K562 (cell line): ENCODE results near the gene SLC29A4. TPM values are rescaled to one million over a fixed set of nuclear protein-coding genes. Genes with fewer than 3 reads are reported as not detected.

Experiments used
- ATAC-seq: fragments of 200-7000 bp; cut with Tn5 transposase; 3 replicates; pipeline ENCODE4 v1.9.1; 2020; ENCODE audit warnings: moderate library complexity
- BruUV-seq: library from RNA; stranded (reverse); fragments of 400-500 nt; replicated peaks from 2 replicates; lab custom pipeline; 2021; lab: Mats Ljungman, UMichigan
- CTCF ChIA-PET: fragments of 300-600 bp; formaldehyde crosslinking; extraction: SDS; loops from one replicate; lab custom pipeline; 2021; ENCODE audit warnings: low intra/inter-chr PET ratio; lab: Yijun Ruan, JAX
- POLR2A ChIA-PET: fragments of 300-600, 350-650 bp; sonication (Branson Sonifier 250); formaldehyde crosslinking; extraction: SDS; loops from one replicate; lab custom pipeline; 2021; ENCODE audit warnings: antibody characterized with exemption, inconsistent platforms; lab: Yijun Ruan, JAX
- DNase-seq, 4 experiments: peaks; one replicate each; pipeline versions ENCODE4 v3.0.0 to v3.0.0-alpha.2; 2011 to 2018; ENCODE audit warnings: low spot score in 3 of 4, mixed read lengths in 3 of 4; ENCODE audit errors: extremely low read depth in 1 of 4
- FAIRE-seq: peaks from 2 replicates; lab custom pipeline; 2011; peaks lifted over from hg19 to GRCh38; lab: Jason Lieb, UNC
- H2AFZ ChIP-seq: 2 replicates; pipeline ENCODE4 v1.6.0; 2011; ENCODE audit warnings: low read depth, low read length, control low read depth, inconsistent platforms
- H3K27ac ChIP-seq: fragments of 200-600 bp; 3 replicates; pipeline ENCODE4 v1.8.0; 2011; ENCODE audit warnings: low read depth, mild to moderate bottlenecking, control low read depth, inconsistent platforms, low read length, moderate library complexity, mixed read lengths; ENCODE audit errors: extremely low read depth
- H3K27me3 ChIP-seq, 2 experiments: fragments of 300-600 bp in 1 of 2; 2 replicates in 1 of 2; 3 replicates in 1 of 2; pipeline versions ENCODE4 v1.6.0 to v1.8.0; 2011; ENCODE audit warnings: inconsistent platforms in 2 of 2, low read length in 2 of 2, mild to moderate bottlenecking in 1 of 2, mixed read lengths in 1 of 2, moderate library complexity in 1 of 2; ENCODE audit not compliant: control insufficient read depth in 2 of 2, insufficient read depth in 2 of 2
- H3K36me3 ChIP-seq: fragments of 300-600 bp; 3 replicates; pipeline ENCODE4 v1.8.0; 2011; ENCODE audit warnings: mild to moderate bottlenecking, low read length, inconsistent platforms; ENCODE audit not compliant: control insufficient read depth, insufficient read depth
- H3K4me1 ChIP-seq, 2 experiments: fragments of 200-600 bp in 1 of 2; replicated peaks in 1 of 2; 2 replicates in 1 of 2; 3 replicates in 1 of 2; pipeline versions ENCODE4 v1.5.1 to v1.8.0; 2011; ENCODE audit warnings: inconsistent platforms in 2 of 2, low read length in 2 of 2, mild to moderate bottlenecking in 1 of 2, mixed read lengths in 1 of 2, moderate library complexity in 1 of 2; ENCODE audit not compliant: control insufficient read depth in 2 of 2, insufficient read depth in 2 of 2
- H3K4me2 ChIP-seq: 2 replicates; pipeline ENCODE4 v1.6.1; 2011; ENCODE audit warnings: low read length, control low read depth, inconsistent platforms, mixed read lengths; ENCODE audit not compliant: insufficient read depth
- H3K4me3 ChIP-seq: fragments of 200-600 bp; sonication (generic), shearing (Covaris generic); 2 replicates; pipeline ENCODE4 v1.5.1; 2016; ENCODE audit warnings: control low read depth, inconsistent platforms
- H3K79me2 ChIP-seq: fragments of 200-600 bp; 3 replicates; pipeline ENCODE4 v1.8.0; 2011; ENCODE audit warnings: low read length, inconsistent platforms; ENCODE audit not compliant: control insufficient read depth, insufficient read depth
- H3K9ac ChIP-seq, 2 experiments: 2 replicates each; pipeline versions ENCODE4 v1.6.0 to v1.6.1; 2011; ENCODE audit warnings: low read depth in 2 of 2, low read length in 2 of 2, control low read depth in 1 of 2, inconsistent platforms in 1 of 2, mild to moderate bottlenecking in 1 of 2, mixed read lengths in 1 of 2; ENCODE audit not compliant: insufficient read depth in 1 of 2
- H3K9me1 ChIP-seq: one replicate; pipeline ENCODE4 v1.6.0; 2011; ENCODE audit warnings: inconsistent platforms, mild to moderate bottlenecking, low read length, moderate library complexity; ENCODE audit not compliant: control insufficient read depth, insufficient read depth
- H3K9me3 ChIP-seq: replicated peaks from 2 replicates; pipeline ENCODE4 v1.5.1; 2011; ENCODE audit warnings: low read depth, low read length, inconsistent platforms; ENCODE audit not compliant: control insufficient read depth, insufficient read depth
- H4K20me1 ChIP-seq: replicated peaks from 2 replicates; pipeline ENCODE4 v1.6.1; 2011; ENCODE audit warnings: low read length, inconsistent platforms, mixed read lengths; ENCODE audit not compliant: control insufficient read depth, insufficient read depth
- BMI1 ChIP-seq: fragments of 150-350 bp; IDR thresholded peaks from 2 replicates; pipeline ENCODE4 v1.6.1; 2014; ENCODE audit warnings: low read length
- CBX1 ChIP-seq: sonication (generic); IDR thresholded peaks from 2 replicates; pipeline ENCODE4 v1.6.1; 2016; ENCODE audit warnings: antibody characterized with exemption, low read depth, mild to moderate bottlenecking
- CHD1 ChIP-seq: fragments of 200-600 bp; sonication (generic); IDR thresholded peaks from one replicate; pipeline ENCODE4 v1.6.1; 2012; ENCODE audit warnings: mild to moderate bottlenecking, moderate library complexity, low read length, inconsistent platforms
- GATAD2B ChIP-seq: fragments of 450-650 bp; IDR thresholded peaks from 2 replicates; pipeline ENCODE4 v1.6.1; 2017; ENCODE audit warnings: mild to moderate bottlenecking, borderline replicate concordance
- KLF16 ChIP-seq: IDR thresholded peaks from 2 replicates; pipeline ENCODE4 v1.6.1; 2016; ENCODE audit warnings: antibody characterized with exemption
- POLR2H ChIP-seq: IDR thresholded peaks from 2 replicates; pipeline ENCODE4 v1.6.1; 2016; ENCODE audit warnings: missing genetic modification characterization, low read depth, mild to moderate bottlenecking, control low read depth, missing compliant biosample characterization, moderate library complexity
- RBBP5 ChIP-seq: fragments of 200-600 bp; sonication (generic); IDR thresholded peaks from 2 replicates; pipeline ENCODE4 v1.6.1; 2012; ENCODE audit warnings: borderline replicate concordance, mild to moderate bottlenecking, low read length, control low read depth, inconsistent platforms; ENCODE audit not compliant: insufficient read depth, poor library complexity, severe bottlenecking
- SNIP1 ChIP-seq: fragments of 450-650 bp; IDR thresholded peaks from 2 replicates; pipeline ENCODE4 v1.7.1; 2017; ENCODE audit warnings: low read depth, mild to moderate bottlenecking
- TBL1XR1 ChIP-seq, 2 experiments: IDR thresholded peaks; 2 replicates each; pipeline ENCODE4 v1.6.1; 2012; ENCODE audit warnings: improper control_type of control experiment in 2 of 2, low read length in 2 of 2, mild to moderate bottlenecking in 1 of 2
- ZFX ChIP-seq: sonication (generic); formaldehyde crosslinking; IDR thresholded peaks from 2 replicates; pipeline ENCODE4 v1.8.0; 2022; ENCODE audit warnings: mild to moderate bottlenecking, missing genetic modification reagents, moderate library complexity
- ZNF583 ChIP-seq: fragments of 250-450 bp; sonication (Bioruptor Pico); IDR thresholded peaks from 2 replicates; pipeline ENCODE4 v1.4.0; 2020
- WGBS: fragments of 100-300 bp; shearing (Covaris generic); methylation state at CpG from one replicate; pipeline ENCODE4 v1.1.6; 2016; ENCODE audit warnings: low coverage, mixed read lengths; ENCODE audit not compliant: insufficient coverage; ENCODE audit errors: missing lambda C conversion rate; 5-methylcytosine and 5-hydroxymethylcytosine counted together
- in situ Hi-C: fragments of 300-500 bp; cut with MboI; formaldehyde crosslinking; loops from 4 replicates; pipeline ENCODE4 v1.15.0; 2018; ENCODE audit warnings: inconsistent platforms, mixed read lengths
- intact Hi-C: fragments of 100-400 bp; cut with micrococcal nuclease; formaldehyde crosslinking; loops from 2 replicates; pipeline ENCODE4 v1.14.2; 2022
- polyA plus RNA-seq, 8 experiments: library from polyadenylated mRNA; depleted of rRNA in 4 of 8; stranded (reverse) in 5 of 8; unstranded in 3 of 8; fragments of >200 nt; fragmentation: Nextera tagmentation in 2 of 8; fragmentation: Illumina TruSeq in 1 of 8; extraction: Ambion mirVana in 2 of 8; extraction: Trizol in 1 of 8; gene quantifications; 2 replicates each; pipeline versions ENCODE4 v1.2.1 to v1.2.3, GENCODE V29; 2011 to 2014; ENCODE audit warnings: inconsistent platforms in 1 of 8, missing spikeins in 1 of 8
- total RNA-seq, 7 experiments: library from RNA; depleted of rRNA in 6 of 7; stranded (reverse); fragments of >200 nt in 6 of 7; fragmentation: Illumina TruSeq in 2 of 7; extraction: Trizol in 2 of 7; gene quantifications; 2 replicates each; pipeline versions ENCODE4 v1.2.1 to v1.2.3, GENCODE V29; 2011 to 2021; ENCODE audit warnings: low replicate concordance in 1 of 7
- TF ChIP-seq, protein P1 (sequence below): fragments of 450-650 bp; formaldehyde crosslinking; IDR thresholded peaks from 2 replicates; pipeline ENCODE4 v1.4.0; 2020; ENCODE audit warnings: mild to moderate bottlenecking, moderate library complexity
- TF ChIP-seq, protein P2 (sequence below): fragments of 450-650 bp; IDR thresholded peaks from 2 replicates; pipeline ENCODE4 v1.6.1; 2016; ENCODE audit warnings: borderline replicate concordance
- TF ChIP-seq, protein P3 (sequence below): sonication (generic); formaldehyde crosslinking; IDR thresholded peaks from 2 replicates; pipeline ENCODE4 v1.8.1; 2023; ENCODE audit warnings: mild to moderate bottlenecking, missing genetic modification reagents
- TF ChIP-seq, protein P4 (sequence below): fragments of 450-650 bp; IDR thresholded peaks from 2 replicates; pipeline ENCODE4 v1.6.1; 2017; ENCODE audit warnings: antibody characterized with exemption

The SLC29A4 gene
- total and polyA plus RNA-seq, 9 of the 15 experiments (the other 6 are each of a cell fraction or from before 2014, with no cell fraction given): 0.01 to 1.2 (median 0.37) TPM

DNA sequence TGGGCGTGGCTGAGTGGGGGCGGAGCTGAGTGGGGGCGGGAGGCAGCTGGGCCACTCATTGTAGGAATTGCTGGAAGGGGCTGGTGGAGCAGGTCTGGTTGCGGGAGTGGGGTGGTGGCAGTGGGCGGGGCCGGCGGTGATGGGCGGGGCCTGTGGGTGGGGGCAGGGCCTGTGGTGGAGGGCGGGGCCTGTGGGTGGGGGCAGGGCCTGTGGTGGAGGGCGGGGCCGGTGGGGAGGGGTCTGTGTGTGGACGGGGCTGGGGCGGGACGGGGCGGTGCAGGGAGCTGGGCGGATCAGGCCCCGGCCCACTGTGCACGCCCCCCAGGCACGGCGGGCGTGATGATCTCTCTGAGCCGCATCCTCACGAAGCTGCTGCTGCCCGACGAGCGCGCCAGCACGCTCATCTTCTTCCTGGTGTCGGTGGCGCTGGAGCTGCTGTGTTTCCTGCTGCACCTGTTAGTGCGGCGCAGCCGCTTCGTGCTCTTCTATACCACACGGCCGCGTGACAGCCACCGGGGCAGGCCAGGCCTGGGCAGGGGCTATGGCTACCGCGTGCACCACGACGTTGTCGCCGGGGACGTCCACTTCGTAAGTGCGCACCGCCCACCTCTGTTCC is 14.0 kb downstream of the SLC29A4 start:
- DNase-seq: peak; percentile 82 to 96 (median 94)
- in situ Hi-C loops (no loop called here), intact Hi-C loops (no loop called here)
- H3K27ac ChIP-seq: no peak overlapping the region
- peaks cover 4 to 41% of the 10 kb centered on the region in 2 experiments; a peak in 3 of 5 replicates for H3K4me1 ChIP-seq
- peak overlapping the region; percentile 82 for H2AFZ ChIP-seq
- H3K9me3 ChIP-seq: no peaks in the 10 kb centered on the region
- no peaks in the 10 kb centered on the region for H3K79me2 ChIP-seq
- no peaks in the 10 kb centered on the region for H4K20me1 ChIP-seq
- ChIA-PET CTCF (no interaction called here), POLR2A (no interaction called here)
- no peaks in the 10 kb centered on the region for H3K9me1 ChIP-seq
- WGBS: 10% methylated on average over 18 of the region's 48 CpGs
- no peak for FAIRE-seq
- no TSS peak for BruUV-seq
- H3K4me3 ChIP-seq: peak overlapping the region; percentile 23; the same call in 1 of the 2 replicates
- peak; percentile 90 for ATAC-seq
- H3K4me2 ChIP-seq: peak overlapping the region; percentile 66
- peak overlapping the region in 1 of 2 experiments; percentile 83; a peak in 2 of 4 replicates for H3K9ac ChIP-seq
- no peaks in the 10 kb centered on the region for H3K36me3 ChIP-seq
- H3K27me3 ChIP-seq: peaks cover 0 to 35% of the 10 kb centered on the region in 2 experiments; a peak in 3 of 5 replicates
- TF ChIP-seq BMI1: no peak
- no peak for TF ChIP-seq CHD1
- TF ChIP-seq GATAD2B: no peak
- no peak for TF ChIP-seq ZNF583 (CRISPR knock-in tag)
- no peak for TF ChIP-seq POLR2H (tag)
- no peak for TF ChIP-seq TBL1XR1 (IDR thresholded peaks at IDR 0.05; ENCODE audit: low read length in 2 of 2)
- peak; percentile 40; the same call in 1 of the 2 replicates for TF ChIP-seq ZFX (CRISPR knock-in tag)
- TF ChIP-seq, protein P1, sequence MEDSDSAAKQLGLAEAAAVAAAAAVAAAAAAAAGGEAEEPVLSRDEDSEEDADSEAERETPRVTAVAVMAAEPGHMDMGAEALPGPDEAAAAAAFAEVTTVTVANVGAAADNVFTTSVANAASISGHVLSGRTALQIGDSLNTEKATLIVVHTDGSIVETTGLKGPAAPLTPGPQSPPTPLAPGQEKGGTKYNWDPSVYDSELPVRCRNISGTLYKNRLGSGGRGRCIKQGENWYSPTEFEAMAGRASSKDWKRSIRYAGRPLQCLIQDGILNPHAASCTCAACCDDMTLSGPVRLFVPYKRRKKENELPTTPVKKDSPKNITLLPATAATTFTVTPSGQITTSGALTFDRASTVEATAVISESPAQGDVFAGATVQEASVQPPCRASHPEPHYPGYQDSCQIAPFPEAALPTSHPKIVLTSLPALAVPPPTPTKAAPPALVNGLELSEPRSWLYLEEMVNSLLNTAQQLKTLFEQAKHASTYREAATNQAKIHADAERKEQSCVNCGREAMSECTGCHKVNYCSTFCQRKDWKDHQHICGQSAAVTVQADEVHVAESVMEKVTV (CRISPR knock-in tag): no peak
- no peak for TF ChIP-seq KLF16
- TF ChIP-seq, protein P2, sequence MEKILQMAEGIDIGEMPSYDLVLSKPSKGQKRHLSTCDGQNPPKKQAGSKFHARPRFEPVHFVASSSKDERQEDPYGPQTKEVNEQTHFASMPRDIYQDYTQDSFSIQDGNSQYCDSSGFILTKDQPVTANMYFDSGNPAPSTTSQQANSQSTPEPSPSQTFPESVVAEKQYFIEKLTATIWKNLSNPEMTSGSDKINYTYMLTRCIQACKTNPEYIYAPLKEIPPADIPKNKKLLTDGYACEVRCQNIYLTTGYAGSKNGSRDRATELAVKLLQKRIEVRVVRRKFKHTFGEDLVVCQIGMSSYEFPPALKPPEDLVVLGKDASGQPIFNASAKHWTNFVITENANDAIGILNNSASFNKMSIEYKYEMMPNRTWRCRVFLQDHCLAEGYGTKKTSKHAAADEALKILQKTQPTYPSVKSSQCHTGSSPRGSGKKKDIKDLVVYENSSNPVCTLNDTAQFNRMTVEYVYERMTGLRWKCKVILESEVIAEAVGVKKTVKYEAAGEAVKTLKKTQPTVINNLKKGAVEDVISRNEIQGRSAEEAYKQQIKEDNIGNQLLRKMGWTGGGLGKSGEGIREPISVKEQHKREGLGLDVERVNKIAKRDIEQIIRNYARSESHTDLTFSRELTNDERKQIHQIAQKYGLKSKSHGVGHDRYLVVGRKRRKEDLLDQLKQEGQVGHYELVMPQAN: no peak
- no peak for TF ChIP-seq CBX1
- TF ChIP-seq, protein P3, sequence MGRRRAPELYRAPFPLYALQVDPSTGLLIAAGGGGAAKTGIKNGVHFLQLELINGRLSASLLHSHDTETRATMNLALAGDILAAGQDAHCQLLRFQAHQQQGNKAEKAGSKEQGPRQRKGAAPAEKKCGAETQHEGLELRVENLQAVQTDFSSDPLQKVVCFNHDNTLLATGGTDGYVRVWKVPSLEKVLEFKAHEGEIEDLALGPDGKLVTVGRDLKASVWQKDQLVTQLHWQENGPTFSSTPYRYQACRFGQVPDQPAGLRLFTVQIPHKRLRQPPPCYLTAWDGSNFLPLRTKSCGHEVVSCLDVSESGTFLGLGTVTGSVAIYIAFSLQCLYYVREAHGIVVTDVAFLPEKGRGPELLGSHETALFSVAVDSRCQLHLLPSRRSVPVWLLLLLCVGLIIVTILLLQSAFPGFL (CRISPR knock-in tag): no peak
- TF ChIP-seq SNIP1: no peak
- TF ChIP-seq, protein P4, sequence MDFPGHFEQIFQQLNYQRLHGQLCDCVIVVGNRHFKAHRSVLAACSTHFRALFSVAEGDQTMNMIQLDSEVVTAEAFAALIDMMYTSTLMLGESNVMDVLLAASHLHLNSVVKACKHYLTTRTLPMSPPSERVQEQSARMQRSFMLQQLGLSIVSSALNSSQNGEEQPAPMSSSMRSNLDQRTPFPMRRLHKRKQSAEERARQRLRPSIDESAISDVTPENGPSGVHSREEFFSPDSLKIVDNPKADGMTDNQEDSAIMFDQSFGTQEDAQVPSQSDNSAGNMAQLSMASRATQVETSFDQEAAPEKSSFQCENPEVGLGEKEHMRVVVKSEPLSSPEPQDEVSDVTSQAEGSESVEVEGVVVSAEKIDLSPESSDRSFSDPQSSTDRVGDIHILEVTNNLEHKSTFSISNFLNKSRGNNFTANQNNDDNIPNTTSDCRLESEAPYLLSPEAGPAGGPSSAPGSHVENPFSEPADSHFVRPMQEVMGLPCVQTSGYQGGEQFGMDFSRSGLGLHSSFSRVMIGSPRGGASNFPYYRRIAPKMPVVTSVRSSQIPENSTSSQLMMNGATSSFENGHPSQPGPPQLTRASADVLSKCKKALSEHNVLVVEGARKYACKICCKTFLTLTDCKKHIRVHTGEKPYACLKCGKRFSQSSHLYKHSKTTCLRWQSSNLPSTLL: no peak
- peak; percentile 38 for TF ChIP-seq RBBP5
